HG03196 (cell line): ENCODE data around the gene KRT6A.

ENCODE experiments used
- ATAC-seq: cut with Tn5 transposase; IDR thresholded peaks from one replicate; pipeline ENCODE4 v1.9.1; 2021; ENCODE audit not compliant: unreplicated experiment

The KRT6A gene

DNA sequence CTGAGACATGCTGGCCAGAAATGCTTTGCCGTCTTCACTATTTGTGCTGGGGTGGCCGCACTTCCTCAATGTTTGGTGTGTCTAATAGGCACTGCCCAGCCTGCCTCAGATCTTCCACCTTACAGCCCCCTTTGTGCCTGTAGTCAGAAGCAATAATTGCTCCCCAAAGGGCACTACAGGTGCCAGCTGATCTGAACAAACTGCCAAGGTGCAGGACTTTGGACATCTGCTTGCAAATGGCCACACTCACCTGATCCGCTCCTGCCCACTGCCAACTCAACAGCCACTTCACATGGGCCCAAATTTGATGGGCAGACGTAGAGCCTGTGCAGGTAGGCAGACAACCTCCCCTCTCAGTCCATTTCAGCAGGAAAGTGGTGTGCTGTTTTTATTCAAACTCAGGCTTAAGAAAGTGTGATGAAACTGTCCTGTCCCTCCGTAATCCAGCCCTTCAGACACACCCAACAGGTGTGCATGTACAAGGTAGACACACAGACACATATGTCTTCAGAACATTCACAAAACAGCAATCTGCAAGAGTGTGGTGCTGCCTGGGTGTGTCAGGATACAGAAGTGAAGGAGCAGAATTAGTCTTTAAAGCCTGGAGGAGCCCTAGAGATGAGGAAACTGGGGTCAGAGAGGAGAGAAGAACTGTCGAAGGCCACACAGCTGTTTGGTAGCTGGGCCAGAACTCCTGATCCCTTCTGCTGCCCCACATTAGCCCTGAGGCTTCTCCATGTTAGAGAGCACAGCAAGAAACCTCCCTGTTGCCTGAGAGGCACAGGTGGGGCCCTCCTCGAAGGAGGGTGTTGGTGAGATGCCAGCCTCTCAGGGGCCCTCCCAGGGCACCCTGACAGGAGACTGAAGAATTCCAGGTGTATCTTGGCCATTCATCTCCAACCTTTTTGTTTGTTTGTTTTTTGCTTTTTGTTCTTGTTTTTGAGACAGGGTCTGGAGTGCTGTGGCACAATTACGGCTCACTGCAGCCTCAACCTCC is 54.5 kb downstream of the KRT6A start:
- ATAC-seq: no peak

GRCh38 chr12:52437508-52437907 is 55.5 kb downstream of the KRT6A start:
- ATAC-seq: no peak
